GM10248 (cell line): Measurements from ENCODE around the gene PRPF31.

Experiments used
- CTCF ChIA-PET: fragments of 300-600 bp; sonication (Branson Sonifier 250); formaldehyde crosslinking; extraction: SDS; loops from one replicate; lab custom pipeline; 2021; ENCODE audit warnings: antibody characterized with exemption; lab: Yijun Ruan, JAX
- POLR2A ChIA-PET: fragments of 350-650 bp; sonication (Branson Sonifier 250); formaldehyde crosslinking; extraction: SDS; loops from one replicate; lab custom pipeline; 2020; ENCODE audit warnings: antibody characterized with exemption; lab: Yijun Ruan, JAX
- DNase-seq: peaks from one replicate; pipeline ENCODE4 v3.0.0; 2012; ENCODE audit errors: extremely low spot score
- TF ChIP-seq, protein P1 (sequence below): IDR thresholded peaks from 2 replicates; pipeline ENCODE4 v1.5.1; 2012; ENCODE audit warnings: mild to moderate bottlenecking, low read depth; ENCODE audit errors: extremely low read depth, missing control alignments, control extremely low read depth

PRPF31 gene

DNA sequence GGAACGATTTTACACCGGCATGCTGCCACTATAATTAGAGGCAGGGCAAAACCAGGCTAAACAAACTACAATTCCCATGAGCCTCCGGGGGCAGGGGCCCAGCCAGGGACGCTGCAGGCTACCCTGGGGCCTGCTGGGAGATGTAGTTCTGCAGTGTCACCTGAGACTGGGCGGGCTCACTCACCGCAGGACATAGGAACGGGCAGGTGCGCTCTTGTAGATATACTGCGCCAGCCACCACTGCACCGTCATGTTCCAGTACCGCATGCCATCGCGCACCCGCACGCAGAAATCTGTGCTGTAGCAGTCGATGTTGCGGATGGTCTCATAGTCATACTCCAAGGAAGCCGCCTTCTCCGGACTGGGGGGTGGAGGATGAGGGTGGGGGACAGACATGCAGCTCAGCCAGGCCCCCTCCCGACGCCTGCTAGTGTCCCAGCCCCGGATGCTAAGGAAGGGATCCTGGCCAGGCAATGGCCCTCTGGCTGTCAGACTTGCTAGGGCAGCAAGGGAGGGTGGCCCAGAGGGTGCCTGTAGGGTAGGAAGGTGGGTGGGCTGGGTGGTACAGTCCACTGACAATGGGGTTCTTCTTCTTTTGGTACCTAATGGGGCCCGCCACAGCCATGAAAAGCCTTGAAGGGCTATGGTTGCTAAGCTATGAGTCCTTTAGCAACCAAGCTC lies 63.2 kb downstream of the PRPF31 start:
- TF ChIP-seq, protein P1, sequence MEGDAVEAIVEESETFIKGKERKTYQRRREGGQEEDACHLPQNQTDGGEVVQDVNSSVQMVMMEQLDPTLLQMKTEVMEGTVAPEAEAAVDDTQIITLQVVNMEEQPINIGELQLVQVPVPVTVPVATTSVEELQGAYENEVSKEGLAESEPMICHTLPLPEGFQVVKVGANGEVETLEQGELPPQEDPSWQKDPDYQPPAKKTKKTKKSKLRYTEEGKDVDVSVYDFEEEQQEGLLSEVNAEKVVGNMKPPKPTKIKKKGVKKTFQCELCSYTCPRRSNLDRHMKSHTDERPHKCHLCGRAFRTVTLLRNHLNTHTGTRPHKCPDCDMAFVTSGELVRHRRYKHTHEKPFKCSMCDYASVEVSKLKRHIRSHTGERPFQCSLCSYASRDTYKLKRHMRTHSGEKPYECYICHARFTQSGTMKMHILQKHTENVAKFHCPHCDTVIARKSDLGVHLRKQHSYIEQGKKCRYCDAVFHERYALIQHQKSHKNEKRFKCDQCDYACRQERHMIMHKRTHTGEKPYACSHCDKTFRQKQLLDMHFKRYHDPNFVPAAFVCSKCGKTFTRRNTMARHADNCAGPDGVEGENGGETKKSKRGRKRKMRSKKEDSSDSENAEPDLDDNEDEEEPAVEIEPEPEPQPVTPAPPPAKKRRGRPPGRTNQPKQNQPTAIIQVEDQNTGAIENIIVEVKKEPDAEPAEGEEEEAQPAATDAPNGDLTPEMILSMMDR: no peak
- CTCF ChIA-PET: interaction anchor here (1.3 to 1.7 kb wide), 3 partner anchors 9 to 54 kb away, joined by 3 to 5 read pairs (median 3); partner anchors contain the start of gene MBOAT7
- POLR2A ChIA-PET: no interaction called here
- no peak for DNase-seq

- DNase-seq: no peak
- POLR2A ChIA-PET: no interaction called here
- TF ChIP-seq, protein P1: no peak
- CTCF ChIA-PET: interaction anchor here (1.2 to 1.7 kb wide), 4 partner anchors 9 to 53 kb away, joined by 3 to 5 read pairs (median 4); partner anchors contain the start of gene MBOAT7
Measured at GRCh38 chr19:54179262-54179852, 63.8 kb downstream of the PRPF31 start.

GRCh38 chr19:54179921-54180461 lies 64.4 kb downstream of the PRPF31 start:
- ChIA-PET CTCF (interaction anchor here (0.7 to 1.2 kb wide), 2 partner anchors 9 to 12 kb away, joined by 3 to 5 read pairs; partner anchors contain the start of gene MBOAT7), POLR2A (no interaction called here)
- no peak for DNase-seq
- TF ChIP-seq, protein P1: no peak

GRCh38 chr19:54180691-54181091 lies 65.1 kb downstream of the PRPF31 start:
- ChIA-PET POLR2A (no interaction called here), CTCF (interaction anchor here (1.2 kb wide), 1 partner anchor 12 kb away, joined by 5 read pairs; no protein-coding TSS in a partner anchor)
- no peak for DNase-seq
- TF ChIP-seq, protein P1: no peak
